Measurements from ENCODE around the gene CBFA2T2. TPM values are rescaled to one million over a fixed set of nuclear protein-coding genes. Genes with fewer than 3 reads are reported as not detected.

The CBFA2T2 gene
- total and polyA plus RNA-seq, 10 of the 15 experiments (the other 5 are each of a cell fraction or from before 2014, with no cell fraction given), result 0.61 to 8.6 (median 5.5) TPM

GRCh38 chr20:33676121-33676520 is 186.2 kb downstream of the CBFA2T2 start:
- Histone ChIP-seq H3K36me3 (ENCODE audit: control insufficient read depth in 2 of 2, insufficient read depth in 2 of 2, low read length in 1 of 2) (peaks cover 0 to 5% of the 10 kb centered on the region in 2 experiments; a peak in 3 of 4 replicates), H3K9ac (ENCODE audit: control insufficient read depth, insufficient read depth, low read length) (no peak overlapping the region), H3K4me3 (no peak overlapping the region), H3K9me3 (replicated peaks; ENCODE audit: control insufficient read depth, insufficient read depth, low read length) (no peaks in the 10 kb centered on the region), H3K79me2 (ENCODE audit: control insufficient read depth, insufficient read depth, low read length) (peaks cover 9% of the 10 kb centered on the region), H3K27ac (ENCODE audit: control insufficient read depth, insufficient read depth) (no peak overlapping the region), H2AFZ (ENCODE audit: control insufficient read depth, low read depth, low read length) (no peak overlapping the region), H3K4me2 (ENCODE audit: control insufficient read depth, insufficient read depth) (no peak overlapping the region), H3K4me1 (ENCODE audit: control insufficient read depth, insufficient read depth, low read length) (peaks cover 26% of the 10 kb centered on the region), H4K20me1 (ENCODE audit: control insufficient read depth, insufficient read depth) (no peaks in the 10 kb centered on the region), H3K27me3 (replicated peaks in 1 of 2; ENCODE audit: control insufficient read depth in 2 of 2, insufficient read depth in 2 of 2, low read length in 1 of 2) (no peaks in the 10 kb centered on the region)
- BruUV-seq (replicated peaks), result no TSS peak
- ChIA-PET CTCF (interaction anchor here (0.6 kb wide), 1 partner anchor 216 kb away, joined by 3 read pairs; no protein-coding TSS in a partner anchor), SMC1A (ENCODE audit: uncharacterized antibody, unreplicated experiment) (interaction anchor here (1.4 kb wide), 1 partner anchor 12 kb away, joined by 5 read pairs; no protein-coding TSS in a partner anchor), POLR2A (no interaction called here), RAD21 (ENCODE audit: unreplicated experiment) (interaction anchor here (2.2 kb wide), 1 partner anchor 10 kb away, joined by 6 read pairs; the partner anchor contains the start of gene ACTL10)
- ATAC-seq, result no peak
- WGBS (ENCODE audit: insufficient coverage, insufficient replicate concordance, low lambda C conversion rate, missing lambda C conversion rate), result 79% methylated on average over 11 of the region's 11 CpGs
- no peak for DNase-seq (ENCODE audit: low read depth, low spot score)
- in situ Hi-C loops (cut with MboI), result no loop called here
- intact Hi-C loops (cut with micrococcal nuclease; ENCODE audit: unreplicated experiment), result no loop called here
- no peak for TF ChIP-seq EP300 (IDR thresholded peaks at IDR 0.05; ENCODE audit: borderline replicate concordance in 1 of 2, control insufficient read depth in 1 of 2, low read depth in 2 of 2, low read length in 2 of 2)
- TF ChIP-seq RUNX3 (IDR thresholded peaks at IDR 0.05; ENCODE audit: low read length), result no peak
- TF ChIP-seq HCFC1 (IDR thresholded peaks at IDR 0.05; ENCODE audit: low read length), result no peak
- no peak for FAIRE-seq

GRCh38 chr20:33676652-33677645 is 187.1 kb downstream of the CBFA2T2 start:
- WGBS (ENCODE audit: insufficient coverage, insufficient replicate concordance, low lambda C conversion rate, missing lambda C conversion rate), result 95% methylated on average over 31 of the region's 31 CpGs
- FAIRE-seq (no peak), ATAC-seq (no peak), DNase-seq (ENCODE audit: low read depth, low spot score) (no peak)
- Histone ChIP-seq H3K4me3 (no peak overlapping the region), H3K9me3 (replicated peaks; ENCODE audit: control insufficient read depth, insufficient read depth, low read length) (no peaks in the 10 kb centered on the region), H2AFZ (ENCODE audit: control insufficient read depth, low read depth, low read length) (no peak overlapping the region), H3K27me3 (replicated peaks in 1 of 2; ENCODE audit: control insufficient read depth in 2 of 2, insufficient read depth in 2 of 2, low read length in 1 of 2) (no peaks in the 10 kb centered on the region), H4K20me1 (ENCODE audit: control insufficient read depth, insufficient read depth) (no peaks in the 10 kb centered on the region), H3K79me2 (ENCODE audit: control insufficient read depth, insufficient read depth, low read length) (peaks cover 17% of the 10 kb centered on the region), H3K27ac (ENCODE audit: control insufficient read depth, insufficient read depth) (no peak overlapping the region), H3K36me3 (ENCODE audit: control insufficient read depth in 2 of 2, insufficient read depth in 2 of 2, low read length in 1 of 2) (peaks cover 0 to 5% of the 10 kb centered on the region in 2 experiments; a peak in 3 of 4 replicates), H3K4me2 (ENCODE audit: control insufficient read depth, insufficient read depth) (no peak overlapping the region), H3K9ac (ENCODE audit: control insufficient read depth, insufficient read depth, low read length) (no peak overlapping the region), H3K4me1 (ENCODE audit: control insufficient read depth, insufficient read depth, low read length) (peaks cover 30% of the 10 kb centered on the region)
- BruUV-seq (replicated peaks), result no TSS peak
- ChIA-PET POLR2A (no interaction called here), CTCF (interaction anchor here (0.6 kb wide), 1 partner anchor 217 kb away, joined by 3 read pairs; no protein-coding TSS in a partner anchor), RAD21 (ENCODE audit: unreplicated experiment) (interaction anchor here (2.2 kb wide), 1 partner anchor 10 kb away, joined by 6 read pairs; the partner anchor contains the start of gene ACTL10), SMC1A (ENCODE audit: uncharacterized antibody, unreplicated experiment) (no interaction called here)
- intact Hi-C loops (cut with micrococcal nuclease; ENCODE audit: unreplicated experiment), result no loop called here
- in situ Hi-C loops (cut with MboI), result no loop called here
- no peak for TF ChIP-seq MXI1 (IDR thresholded peaks at IDR 0.05; ENCODE audit: low read depth, low read length)
